ENCODE results near the gene RBM11. TPM values are rescaled to one million over a fixed set of nuclear protein-coding genes. Genes with fewer than 3 reads are reported as not detected.

The RBM11 gene
- total RNA-seq, 4 donors from 2014 or later, result 10.3 to 14.8 (median 14.0) TPM

GRCh38 chr21:14251336-14251735 is 35.4 kb downstream of the RBM11 start:
- intact Hi-C loops (cut with DNase I), result no loop called here
- H3K27ac ChIP-seq, result no peak overlapping the region
- no peak for DNase-seq

DNA sequence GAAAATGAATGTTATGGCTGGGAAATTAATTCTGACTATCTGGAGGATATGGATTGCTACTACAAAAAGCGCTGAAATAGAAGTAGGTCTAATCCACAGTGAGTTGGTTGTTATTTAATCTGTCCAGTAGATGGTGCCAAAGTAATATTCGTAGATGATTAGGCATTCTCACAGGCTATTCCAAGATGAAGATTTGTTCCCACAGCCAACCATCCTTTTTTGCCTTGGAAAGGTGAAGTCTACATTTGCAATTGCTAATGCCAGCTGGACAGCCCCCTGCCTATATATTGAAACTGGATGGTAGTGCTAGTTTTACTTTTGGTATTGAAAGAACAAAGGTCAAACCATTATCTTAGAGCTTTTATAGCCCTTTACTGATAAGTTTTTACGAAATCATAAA is 43.8 kb downstream of the RBM11 start:
- DNase-seq, result no peak
- Histone ChIP-seq H3K27ac (no peak overlapping the region), H3K27me3 (no peaks in the 10 kb centered on the region), H3K4me3 (replicated peaks in 1 of 3) (no peak overlapping the region), H3K4me1 (no peaks in the 10 kb centered on the region), H3K9me3 (no peaks in the 10 kb centered on the region), H3K36me3 (no peaks in the 10 kb centered on the region)
- WGBS, 2 donors, result 39 to 40% methylated on average over 3 of the region's 3 CpGs
- no peak for TF ChIP-seq POLR2A (IDR thresholded peaks at IDR 0.05)
- TF ChIP-seq, protein P1, sequence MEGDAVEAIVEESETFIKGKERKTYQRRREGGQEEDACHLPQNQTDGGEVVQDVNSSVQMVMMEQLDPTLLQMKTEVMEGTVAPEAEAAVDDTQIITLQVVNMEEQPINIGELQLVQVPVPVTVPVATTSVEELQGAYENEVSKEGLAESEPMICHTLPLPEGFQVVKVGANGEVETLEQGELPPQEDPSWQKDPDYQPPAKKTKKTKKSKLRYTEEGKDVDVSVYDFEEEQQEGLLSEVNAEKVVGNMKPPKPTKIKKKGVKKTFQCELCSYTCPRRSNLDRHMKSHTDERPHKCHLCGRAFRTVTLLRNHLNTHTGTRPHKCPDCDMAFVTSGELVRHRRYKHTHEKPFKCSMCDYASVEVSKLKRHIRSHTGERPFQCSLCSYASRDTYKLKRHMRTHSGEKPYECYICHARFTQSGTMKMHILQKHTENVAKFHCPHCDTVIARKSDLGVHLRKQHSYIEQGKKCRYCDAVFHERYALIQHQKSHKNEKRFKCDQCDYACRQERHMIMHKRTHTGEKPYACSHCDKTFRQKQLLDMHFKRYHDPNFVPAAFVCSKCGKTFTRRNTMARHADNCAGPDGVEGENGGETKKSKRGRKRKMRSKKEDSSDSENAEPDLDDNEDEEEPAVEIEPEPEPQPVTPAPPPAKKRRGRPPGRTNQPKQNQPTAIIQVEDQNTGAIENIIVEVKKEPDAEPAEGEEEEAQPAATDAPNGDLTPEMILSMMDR (IDR thresholded peaks at IDR 0.05), result peak; percentile 15 to 73 (median 53)
- intact Hi-C loops (cut with DNase I), result no loop called here

More at GRCh38 chr21:14251336-14251735, 35.4 kb downstream of the RBM11 start:
- Histone ChIP-seq H3K27me3 (no peaks in the 10 kb centered on the region), H3K4me1 (no peaks in the 10 kb centered on the region), H3K36me3 (no peaks in the 10 kb centered on the region), H3K4me3 (replicated peaks in 1 of 3) (no peak overlapping the region), H3K9me3 (no peaks in the 10 kb centered on the region)
- TF ChIP-seq POLR2A (IDR thresholded peaks at IDR 0.05), result no peak
- TF ChIP-seq, protein P1 (IDR thresholded peaks at IDR 0.05), result no peak
- WGBS, 2 donors, result 38 to 50% methylated on average over 1 of the region's 1 CpG

DNA sequence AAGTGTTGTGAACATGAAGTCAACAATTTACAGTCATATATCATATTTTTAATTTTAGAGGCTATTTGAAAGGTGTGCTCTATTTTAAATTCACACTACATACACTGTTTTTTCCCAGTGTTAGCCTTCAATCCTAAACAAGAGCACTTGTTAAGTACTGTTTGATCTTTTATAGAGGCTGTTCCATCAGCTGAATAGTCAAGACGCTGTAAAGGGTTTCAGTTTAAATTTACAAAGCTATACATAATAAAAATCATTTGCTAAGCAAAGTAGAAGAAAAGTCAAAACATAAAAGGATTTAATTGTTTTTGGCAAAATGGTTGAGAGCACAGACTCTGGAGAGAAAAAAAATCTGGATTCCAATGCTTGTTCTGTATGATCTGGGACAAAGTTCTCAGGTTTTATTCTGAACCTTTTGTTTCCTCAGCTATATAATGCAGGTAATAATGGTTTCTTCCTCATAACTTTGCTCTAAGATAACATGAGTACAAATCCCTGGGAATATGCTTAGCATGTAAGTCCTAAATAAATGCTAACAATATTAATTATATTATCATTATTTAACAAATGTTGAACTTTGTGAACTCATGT is 44.3 kb downstream of the RBM11 start:
- Histone ChIP-seq H3K9me3 (no peaks in the 10 kb centered on the region), H3K4me3 (replicated peaks in 1 of 3) (no peak overlapping the region), H3K27ac (no peak overlapping the region), H3K4me1 (no peaks in the 10 kb centered on the region), H3K36me3 (no peaks in the 10 kb centered on the region), H3K27me3 (no peaks in the 10 kb centered on the region)
- no peak for TF ChIP-seq POLR2A (IDR thresholded peaks at IDR 0.05)
- TF ChIP-seq, protein P1 (IDR thresholded peaks at IDR 0.05), result no peak
- intact Hi-C loops (cut with DNase I), result no loop called here
- DNase-seq, result no peak
- WGBS, 2 donors, result 21 to 28% methylated on average over 1 of the region's 1 CpG

DNA sequence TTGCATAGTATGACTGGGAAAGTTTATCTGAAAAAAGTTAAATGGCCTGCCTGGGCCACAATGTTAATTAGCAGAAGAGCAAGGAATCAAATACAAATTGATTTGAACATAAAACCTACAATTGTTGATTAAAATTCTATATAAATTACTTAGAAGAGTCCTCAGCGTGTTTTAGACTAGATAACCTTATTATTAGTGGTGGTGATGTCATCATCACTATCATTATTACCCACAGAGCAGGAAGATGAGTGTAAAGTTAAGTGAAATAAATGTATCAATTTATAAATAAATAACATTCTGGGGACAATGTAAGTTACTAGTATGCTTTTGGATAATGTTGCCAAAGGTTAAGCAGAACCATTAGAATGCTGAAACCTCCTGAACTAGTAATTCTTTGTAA is 46.1 kb downstream of the RBM11 start:
- intact Hi-C loops (cut with DNase I), result no loop called here

GRCh38 chr21:14263879-14264278 is 47.9 kb downstream of the RBM11 start:
- H3K27ac ChIP-seq, result no peak overlapping the region
- no peaks in the 10 kb centered on the region for H3K27me3 ChIP-seq
- no peaks in the 10 kb centered on the region for H3K9me3 ChIP-seq
- intact Hi-C loops (cut with DNase I), result no loop called here
- H3K36me3 ChIP-seq, result no peaks in the 10 kb centered on the region
- 65 to 70% methylated on average over 1 of the region's 1 CpG for WGBS, 2 donors
- DNase-seq, result no peak
- no peak overlapping the region for H3K4me3 ChIP-seq (replicated peaks in 1 of 3)
- TF ChIP-seq, protein P1 (IDR thresholded peaks at IDR 0.05), result no peak
- no peak for TF ChIP-seq POLR2A (IDR thresholded peaks at IDR 0.05)
- H3K4me1 ChIP-seq, result no peaks in the 10 kb centered on the region

More for the DNA sequence above, 46.1 kb downstream of the RBM11 start:
- TF ChIP-seq, protein P1 (IDR thresholded peaks at IDR 0.05), result no peak
- TF ChIP-seq POLR2A (IDR thresholded peaks at IDR 0.05), result no peak
- H3K4me3 ChIP-seq (replicated peaks in 1 of 3), result no peak overlapping the region
- 0 to 97% methylated on average over 1 of the region's 1 CpG for WGBS, 2 donors
- H3K27me3 ChIP-seq, result no peaks in the 10 kb centered on the region
- no peaks in the 10 kb centered on the region for H3K4me1 ChIP-seq
- H3K9me3 ChIP-seq, result no peaks in the 10 kb centered on the region
- no peak for DNase-seq
- no peak overlapping the region for H3K27ac ChIP-seq
- H3K36me3 ChIP-seq, result no peaks in the 10 kb centered on the region

All from thyroid gland (tissue), 4 donors.